HG03469 (cell line): ENCODE measurements around the gene ZBTB4.

Experiments
- ATAC-seq: cut with Tn5 transposase; IDR thresholded peaks from one replicate; pipeline ENCODE4 v1.9.1; 2021; ENCODE audit warnings: mild to moderate bottlenecking, moderate library complexity, moderate number of reproducible peaks; ENCODE audit not compliant: unreplicated experiment

ZBTB4 gene

GRCh38 chr17:7426203-7426863 is 53.1 kb downstream of the ZBTB4 start:
- ATAC-seq, result no peak

DNA sequence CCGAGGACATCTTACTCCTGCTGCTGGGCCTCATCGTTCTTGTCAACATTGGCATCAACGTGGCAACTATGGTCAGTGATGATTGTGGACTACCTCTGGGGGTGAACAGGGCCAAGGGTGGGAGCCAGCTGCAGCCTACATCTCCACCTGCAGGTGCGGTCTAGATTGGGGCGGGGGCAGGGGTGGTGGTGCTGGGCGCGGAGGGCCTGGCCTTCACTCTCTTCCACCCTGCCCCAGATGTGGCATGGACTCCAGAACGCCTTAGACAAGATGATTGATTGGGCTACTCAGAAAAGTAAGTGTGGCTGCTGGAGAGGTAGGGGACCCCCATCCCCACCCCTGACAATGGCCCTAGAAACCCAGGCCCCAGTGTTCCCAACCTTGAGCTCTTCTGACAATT is 53.7 kb downstream of the ZBTB4 start:
- no peak for ATAC-seq

GRCh38 chr17:7425316-7425715 is 54.1 kb downstream of the ZBTB4 start, which contains the start of gene SPEM2:
TSS of gene SPEM2 (plus strand) at chr17:7425616. CDS start at chr17:7425689, 73 bp downstream.
- ATAC-seq, result no peak

DNA sequence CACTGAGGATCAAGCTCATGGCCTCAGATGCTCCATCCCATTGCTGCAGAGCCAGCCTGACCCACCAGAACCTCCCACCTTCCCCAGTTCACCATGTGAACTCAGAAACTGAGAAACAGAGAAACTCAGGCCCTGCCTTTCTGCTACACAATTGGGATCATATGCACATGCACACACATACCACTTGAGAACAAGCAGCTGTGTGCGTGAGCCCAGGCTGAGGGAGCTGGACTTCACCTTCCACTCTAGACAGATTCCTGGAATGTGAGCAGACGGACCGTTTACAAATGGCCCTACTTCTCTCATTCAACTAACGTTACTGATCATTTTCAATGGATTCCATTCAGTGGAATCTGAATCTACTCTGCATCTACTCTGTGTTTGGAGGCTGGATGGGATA is 55.8 kb downstream of the ZBTB4 start:
- no peak for ATAC-seq

DNA sequence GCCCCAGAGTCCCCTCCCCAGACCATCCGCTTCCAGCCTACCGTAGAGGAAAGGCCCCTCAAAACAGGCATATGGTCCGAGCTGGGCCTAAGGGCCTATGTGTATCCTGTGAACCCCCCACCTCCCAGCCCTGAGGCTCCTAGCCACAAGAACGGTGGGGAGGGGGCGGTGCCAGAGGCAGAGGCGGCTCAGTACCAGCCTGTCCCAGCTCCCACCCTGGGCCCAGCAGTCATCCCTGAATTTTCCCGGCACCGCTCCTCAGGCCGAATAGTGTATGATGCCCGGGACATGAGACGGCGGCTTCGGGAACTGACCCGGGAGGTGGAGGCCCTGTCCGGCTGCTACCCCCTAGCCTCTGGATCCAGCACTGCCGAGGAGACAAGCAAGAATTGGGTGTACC is 58.2 kb downstream of the ZBTB4 start:
- no peak for ATAC-seq

- no peak for ATAC-seq
These were observed 59.4 kb downstream of the ZBTB4 start, which contains the start of gene SPEM1 for GRCh38 chr17:7419819-7420610. TSS of gene SPEM1 (plus strand) at chr17:7420324. CDS start at chr17:7420385, 61 bp downstream.

DNA sequence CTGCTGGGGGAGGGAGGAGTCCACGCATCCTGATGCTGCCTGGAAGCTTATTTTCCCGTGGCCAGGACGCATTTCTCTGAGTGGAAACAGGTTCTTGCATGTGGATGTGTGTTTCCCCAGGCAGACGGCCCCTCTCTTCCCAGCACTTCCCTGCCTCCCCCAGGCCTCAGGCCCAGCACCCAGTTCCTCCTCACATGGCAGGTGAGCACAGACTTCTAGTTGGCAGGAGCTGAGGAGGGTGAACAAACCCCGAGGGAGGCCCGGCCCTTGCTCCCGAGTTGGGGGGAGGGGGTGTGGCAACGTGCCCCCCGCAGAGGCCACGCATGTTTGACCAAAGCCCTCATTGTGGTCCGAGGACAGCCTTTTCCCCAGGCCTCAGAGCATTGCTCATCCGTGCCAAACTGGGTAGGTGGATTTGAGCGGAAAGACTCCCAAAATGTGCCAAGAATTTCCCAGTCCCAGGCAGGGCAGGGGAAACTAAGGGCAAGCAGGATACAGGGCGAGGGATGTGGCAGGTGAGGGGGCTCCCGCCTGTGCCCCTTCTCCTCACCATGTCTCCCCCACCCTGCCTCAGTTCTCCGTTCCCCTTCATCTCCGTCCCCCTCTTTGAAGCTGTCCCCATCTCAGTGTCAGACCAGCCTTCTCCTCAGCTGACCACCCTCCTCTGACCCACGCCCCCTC is 60.8 kb downstream of the ZBTB4 start:
- ATAC-seq, result no peak

DNA sequence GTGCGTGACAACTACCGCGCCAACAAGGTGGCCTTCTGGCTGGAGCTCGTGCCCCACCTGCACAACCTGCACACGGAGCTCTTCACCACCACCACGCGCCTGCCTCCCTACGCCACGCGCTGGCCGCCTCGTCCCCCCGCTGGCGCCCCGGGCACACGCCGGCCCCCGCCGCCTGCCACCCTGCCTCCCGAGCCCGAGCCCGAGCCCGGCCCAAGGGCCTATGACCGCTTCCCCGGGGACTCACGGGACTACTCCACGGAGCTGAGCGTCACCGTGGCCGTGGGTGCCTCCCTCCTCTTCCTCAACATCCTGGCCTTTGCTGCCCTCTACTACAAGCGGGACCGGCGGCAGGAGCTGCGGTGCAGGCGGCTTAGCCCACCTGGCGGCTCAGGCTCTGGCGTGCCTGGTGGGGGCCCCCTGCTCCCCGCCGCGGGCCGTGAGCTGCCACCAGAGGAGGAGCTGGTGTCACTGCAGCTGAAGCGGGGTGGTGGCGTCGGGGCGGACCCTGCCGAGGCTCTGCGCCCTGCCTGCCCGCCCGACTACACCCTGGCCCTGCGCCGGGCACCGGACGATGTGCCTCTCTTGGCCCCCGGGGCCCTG is 62.3 kb downstream of the ZBTB4 start:
- no peak for ATAC-seq

DNA sequence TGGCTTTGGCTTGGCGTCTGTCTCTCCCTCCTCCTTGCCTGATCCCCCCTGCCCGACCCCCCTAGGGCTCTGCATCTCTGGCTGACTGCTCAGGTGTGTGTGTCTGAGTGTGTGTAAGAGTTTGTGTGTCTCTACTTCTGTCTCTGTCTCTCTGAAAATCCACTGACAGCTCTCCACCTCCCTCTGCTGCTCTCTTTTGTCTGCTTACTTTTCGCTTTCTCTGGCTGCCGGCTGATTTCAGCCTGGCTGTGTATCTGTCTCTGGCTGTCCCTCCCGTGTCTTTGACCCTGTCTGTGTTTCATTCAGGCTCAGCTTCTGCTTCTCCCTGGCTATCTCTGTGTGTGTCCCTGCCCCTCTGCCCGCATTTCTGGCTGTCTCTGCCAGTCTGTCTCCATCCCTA is 63.1 kb downstream of the ZBTB4 start:
- ATAC-seq, result no peak

- no peak for ATAC-seq
These were observed 63.6 kb downstream of the ZBTB4 start for GRCh38 chr17:7415784-7416183.

DNA sequence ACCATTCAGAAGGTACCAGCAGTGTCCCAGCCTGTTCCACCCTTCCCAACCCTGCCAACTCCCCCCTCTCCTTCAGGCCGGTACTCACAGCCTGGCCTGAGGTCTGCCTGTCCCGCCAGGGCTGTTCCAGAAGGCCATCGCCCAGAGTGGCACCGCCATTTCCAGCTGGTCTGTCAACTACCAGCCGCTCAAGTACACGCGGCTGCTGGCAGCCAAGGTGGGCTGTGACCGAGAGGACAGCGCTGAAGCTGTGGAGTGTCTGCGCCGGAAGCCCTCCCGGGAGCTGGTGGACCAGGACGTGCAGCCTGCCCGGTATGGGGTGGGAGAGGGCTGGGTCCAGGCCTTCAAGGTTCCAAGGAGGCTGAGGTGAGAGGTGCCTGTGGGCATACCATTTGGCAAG is 64.6 kb downstream of the ZBTB4 start:
- no peak for ATAC-seq

GRCh38 chr17:7413346-7413985 is 66.0 kb downstream of the ZBTB4 start:
- no peak for ATAC-seq

GRCh38 chr17:7411427-7411750 is 68.0 kb downstream of the ZBTB4 start:
- ATAC-seq, result no peak

DNA sequence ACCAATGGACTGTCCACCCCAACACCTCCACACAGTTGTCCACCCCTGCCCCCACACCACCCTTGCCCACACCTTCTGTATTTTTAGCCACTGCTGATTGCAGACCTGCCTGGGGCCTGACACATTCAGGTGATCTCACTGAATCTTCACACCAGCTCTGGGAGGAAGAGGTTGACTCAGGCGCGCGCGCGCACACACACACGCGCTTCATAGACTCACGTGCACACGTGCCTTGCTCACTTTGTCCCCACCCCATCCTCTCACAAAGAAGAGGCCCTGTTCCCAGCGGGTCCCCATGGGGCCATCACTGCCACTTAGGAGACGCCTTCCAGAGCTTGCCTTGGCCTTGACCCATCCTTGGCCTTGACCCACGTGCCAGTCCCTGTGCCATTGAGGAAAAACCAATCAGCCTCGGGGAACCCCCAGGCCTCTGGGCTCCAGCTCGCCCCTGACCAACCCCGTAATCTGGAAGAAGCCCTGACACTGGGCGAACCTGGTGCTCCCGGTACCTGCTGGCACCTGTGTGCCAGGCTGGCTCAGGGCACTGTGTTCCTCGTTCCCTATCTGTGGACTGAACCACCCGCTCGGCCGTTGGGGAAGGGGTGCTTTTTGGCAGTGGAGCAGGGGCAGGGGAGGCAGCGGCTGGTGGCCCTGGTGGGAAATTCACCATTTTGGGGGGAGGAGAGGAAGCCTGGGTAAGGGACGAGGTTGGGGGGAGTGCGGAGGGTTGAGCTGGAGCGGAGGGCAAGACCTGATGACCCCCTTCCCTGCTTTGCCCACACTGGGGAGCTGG is 68.6 kb downstream of the ZBTB4 start:
- no peak for ATAC-seq

DNA sequence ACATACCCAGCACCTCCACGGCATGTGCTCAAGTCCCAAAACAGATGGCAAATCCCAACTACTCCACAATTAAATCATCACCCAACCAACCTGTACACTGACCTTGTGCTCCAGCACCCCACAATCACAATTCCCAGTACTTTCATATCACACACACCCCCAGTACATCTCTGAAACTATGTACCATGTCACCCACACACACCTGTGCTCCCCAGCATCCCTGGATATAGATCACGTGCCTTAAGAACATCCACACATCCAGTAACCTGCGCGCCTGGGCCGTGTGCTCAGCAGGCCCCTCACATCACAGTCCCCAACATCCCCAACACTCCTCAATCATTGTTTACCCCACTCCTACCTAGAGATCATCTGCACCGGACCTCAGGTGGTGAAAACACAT is 69.7 kb downstream of the ZBTB4 start:
- no peak for ATAC-seq
